ENCODE results near the gene DDC.

- TF ChIP-seq PATZ1 (CRISPR knock-in tag; IDR thresholded peaks at IDR 0.05; ENCODE audit: borderline replicate concordance) (no peak), ZNF565 (CRISPR knock-in tag; conservative IDR thresholded peaks at IDR 0.05; ENCODE audit: low read depth) (no peak)
These were observed 102.2 kb downstream of the DDC start for GRCh38 chr7:50463035-50463434.
